Naive thymus-derived CD4-positive, alpha-beta T cell (primary cell): ENCODE measurements around the gene MKS1. TPM values are rescaled to one million over a fixed set of nuclear protein-coding genes. Genes with fewer than 3 reads are reported as not detected.

Experiments
- ATAC-seq: fragments of 150-1000 bp; cut with Tn5 transposase; 2 replicates; pipeline ENCODE4 v1.10.0; 2021; ENCODE audit warnings: mild to moderate bottlenecking, moderate library complexity
- CTCF ChIA-PET: fragments of 350-600 bp; sonication (Branson Sonifier 250); formaldehyde crosslinking; loops from one replicate; lab custom pipeline; 2021; ENCODE audit warnings: antibody characterized with exemption; lab: Charles Lee
- POLR2A ChIA-PET: fragments of 350-600 bp; sonication (Branson Sonifier 250); formaldehyde crosslinking; loops from one replicate; lab custom pipeline; 2021; ENCODE audit warnings: antibody characterized with exemption, inconsistent platforms; lab: Charles Lee
- DNase-seq, 9 donors: peaks; one replicate each; pipeline versions ENCODE4 v3.0.0 to v3.0.0-alpha.2; 2020 to 2022; ENCODE audit warnings: mixed read lengths in 1 of 9
- H3K27ac ChIP-seq: one replicate; pipeline ENCODE4 v1.7.0; 2013; ENCODE audit warnings: mild to moderate bottlenecking, low read depth, low read length, moderate library complexity
- H3K27me3 ChIP-seq, 2 donors: one replicate each; pipeline ENCODE4 v1.7.0; 2013; ENCODE audit warnings: low read length in 2 of 2, mild to moderate bottlenecking in 2 of 2, moderate library complexity in 2 of 2; ENCODE audit not compliant: control insufficient read depth in 2 of 2, insufficient read depth in 2 of 2
- H3K36me3 ChIP-seq, 3 experiments: 1 replicate in 2 of 3; 2 replicates in 1 of 3; pipeline ENCODE4 v1.7.0; 2013; ENCODE audit warnings: low read length in 3 of 3, mild to moderate bottlenecking in 3 of 3, moderate library complexity in 1 of 3; ENCODE audit not compliant: insufficient read depth in 3 of 3, control insufficient read depth in 2 of 3
- H3K4me1 ChIP-seq, 2 donors: one replicate each; pipeline ENCODE4 v1.7.0; 2013; ENCODE audit warnings: low read length in 2 of 2, mild to moderate bottlenecking in 2 of 2, moderate library complexity in 1 of 2; ENCODE audit not compliant: control insufficient read depth in 2 of 2, insufficient read depth in 2 of 2
- H3K4me3 ChIP-seq: 2 replicates; pipeline ENCODE4 v1.7.0; 2013; ENCODE audit warnings: mild to moderate bottlenecking, low read length
- H3K9me3 ChIP-seq, 3 experiments: 1 replicate in 2 of 3; 2 replicates in 1 of 3; pipeline ENCODE4 v1.7.0; 2013; ENCODE audit warnings: low read length in 3 of 3; ENCODE audit not compliant: control insufficient read depth in 2 of 3
- H3K27ac Mint-ChIP-seq, 9 donors: one replicate each; pipeline ENCODE4 v1.8.0; 2020 to 2022; ENCODE audit warnings: mixed read lengths in 9 of 9, mild to moderate bottlenecking in 8 of 9, moderate library complexity in 5 of 9, inconsistent platforms in 2 of 9
- H3K27me3 Mint-ChIP-seq, 5 donors: one replicate each; pipeline ENCODE4 v1.8.0; 2021 to 2022; ENCODE audit warnings: mixed read lengths in 5 of 5, mild to moderate bottlenecking in 1 of 5
- H3K36me3 Mint-ChIP-seq, 5 donors: one replicate each; pipeline ENCODE4 v1.8.0; 2020 to 2022; ENCODE audit warnings: mixed read lengths in 5 of 5, mild to moderate bottlenecking in 3 of 5, inconsistent platforms in 1 of 5
- H3K4me1 Mint-ChIP-seq, 7 donors: one replicate each; pipeline ENCODE4 v1.8.0; 2020 to 2022; ENCODE audit warnings: mixed read lengths in 7 of 7, mild to moderate bottlenecking in 3 of 7, inconsistent platforms in 1 of 7
- H3K4me3 Mint-ChIP-seq, 10 donors: one replicate each; pipeline ENCODE4 v1.8.0; 2020 to 2022; ENCODE audit warnings: mild to moderate bottlenecking in 10 of 10, mixed read lengths in 10 of 10, moderate library complexity in 6 of 10, inconsistent platforms in 2 of 10
- H3K9me3 Mint-ChIP-seq, 11 donors: one replicate each; pipeline ENCODE4 v1.8.0; 2020 to 2022; ENCODE audit warnings: mixed read lengths in 11 of 11, mild to moderate bottlenecking in 4 of 11, inconsistent platforms in 1 of 11, moderate library complexity in 1 of 11
- intact Hi-C, 2 donors: fragments of 100-400 bp; cut with micrococcal nuclease; formaldehyde crosslinking; loops; one replicate each; pipeline ENCODE4 v1.15.1; 2023
- polyA plus RNA-seq, 2 donors: library from polyadenylated mRNA; unstranded; fragments of 300-500 nt; fragmentation: Illumina TruSeq; gene quantifications; one replicate each; pipeline ENCODE4 v1.2.3, GENCODE V29; 2021
- total RNA-seq, 6 experiments: library from RNA in 5 of 6; stranded (reverse) in 5 of 6; gene quantifications; 1 replicate in 5 of 6; 2 replicates in 1 of 6; pipeline ENCODE4 v1.2.3 and lab custom pipeline; 2021 to 2026

Gene MKS1
- total and polyA plus RNA-seq, 7 experiments from 2014 or later = 10.0 to 29.1 (median 14.5) TPM

GRCh38 chr17:58184986-58185761 lies 33.9 kb downstream of the MKS1 start:
- no peak overlapping the region for H3K27ac ChIP-seq
- DNase-seq (no peak), ATAC-seq (peak; percentile 32)
- Mint-ChIP-seq H3K4me3 (no peak overlapping the region), H3K27me3 (peaks cover 0 to 10% (median 6%) of the 10 kb centered on the region in 5 donors), H3K27ac (no peak overlapping the region), H3K36me3 (no peaks in the 10 kb centered on the region), H3K9me3 (no peaks in the 10 kb centered on the region), H3K4me1 (peaks cover 0 to 9% (median 4%) of the 10 kb centered on the region in 7 donors)
- intact Hi-C loops = no loop called here
- H3K4me1 ChIP-seq = no peaks in the 10 kb centered on the region
- no peak overlapping the region for H3K4me3 ChIP-seq
- POLR2A ChIA-PET = no interaction called here
- no peaks in the 10 kb centered on the region for H3K9me3 ChIP-seq
- CTCF ChIA-PET = no interaction called here
- no peaks in the 10 kb centered on the region for H3K27me3 ChIP-seq
- no peaks in the 10 kb centered on the region for H3K36me3 ChIP-seq

GRCh38 chr17:58184308-58184985 lies 34.6 kb downstream of the MKS1 start:
- intact Hi-C loops = no loop called here
- Histone ChIP-seq H3K27ac (no peak overlapping the region), H3K36me3 (no peaks in the 10 kb centered on the region), H3K9me3 (no peaks in the 10 kb centered on the region), H3K4me3 (no peak overlapping the region), H3K27me3 (no peaks in the 10 kb centered on the region), H3K4me1 (no peaks in the 10 kb centered on the region)
- H3K4me3 Mint-ChIP-seq = no peak overlapping the region
- H3K9me3 Mint-ChIP-seq = no peaks in the 10 kb centered on the region
- H3K4me1 Mint-ChIP-seq = peaks cover 0 to 9% (median 3%) of the 10 kb centered on the region in 7 donors
- no peak for DNase-seq
- ChIA-PET CTCF (no interaction called here), POLR2A (no interaction called here)
- no peaks in the 10 kb centered on the region for H3K36me3 Mint-ChIP-seq
- H3K27me3 Mint-ChIP-seq = peaks cover 0 to 9% (median 0%) of the 10 kb centered on the region in 5 donors
- no peak for ATAC-seq
- no peak overlapping the region for H3K27ac Mint-ChIP-seq

- Histone ChIP-seq H3K36me3 (no peaks in the 10 kb centered on the region), H3K27ac (no peak overlapping the region), H3K4me3 (no peak overlapping the region), H3K9me3 (no peaks in the 10 kb centered on the region), H3K4me1 (no peaks in the 10 kb centered on the region), H3K27me3 (no peaks in the 10 kb centered on the region)
- no peak for ATAC-seq
- ChIA-PET CTCF (interaction anchor here (0.5 kb wide), 1 partner anchor 61 kb away, joined by 4 read pairs; no protein-coding TSS in a partner anchor), POLR2A (no interaction called here)
- intact Hi-C loops = no loop called here
- Mint-ChIP-seq H3K27me3 (peaks cover 0 to 9% (median 0%) of the 10 kb centered on the region in 5 donors), H3K4me3 (no peak overlapping the region), H3K9me3 (no peaks in the 10 kb centered on the region), H3K27ac (no peak overlapping the region), H3K4me1 (peaks cover 0 to 9% (median 3%) of the 10 kb centered on the region in 7 donors), H3K36me3 (no peaks in the 10 kb centered on the region)
- no peak for DNase-seq
Observed at GRCh38 chr17:58183514-58183913, 35.5 kb downstream of the MKS1 start.

- DNase-seq = no peak
- no peak overlapping the region for H3K4me3 Mint-ChIP-seq
- H3K27ac Mint-ChIP-seq = no peak overlapping the region
- peaks cover 0 to 9% (median 3%) of the 10 kb centered on the region in 7 donors for H3K4me1 Mint-ChIP-seq
- no peaks in the 10 kb centered on the region for H3K9me3 Mint-ChIP-seq
- ChIA-PET POLR2A (no interaction called here), CTCF (interaction anchor here (0.6 to 1.4 kb wide), 2 partner anchors 10 to 50 kb away, joined by 3 read pairs; no protein-coding TSS in a partner anchor)
- no peak for ATAC-seq
- no peaks in the 10 kb centered on the region for H3K36me3 Mint-ChIP-seq
- H3K36me3 ChIP-seq = no peaks in the 10 kb centered on the region
- H3K4me1 ChIP-seq = no peaks in the 10 kb centered on the region
- H3K27me3 Mint-ChIP-seq = peaks cover 0 to 6% (median 2%) of the 10 kb centered on the region in 5 donors
- intact Hi-C loops = no loop called here
- H3K9me3 ChIP-seq = no peaks in the 10 kb centered on the region
- H3K4me3 ChIP-seq = no peak overlapping the region
- no peak overlapping the region for H3K27ac ChIP-seq
- H3K27me3 ChIP-seq = no peaks in the 10 kb centered on the region
Observed at GRCh38 chr17:58181796-58182195, 37.3 kb downstream of the MKS1 start.

- POLR2A ChIA-PET = no interaction called here
- Histone ChIP-seq H3K4me1 (peaks cover 12% of the 10 kb centered on the region in 2 donors), H3K27ac (no peak overlapping the region), H3K4me3 (no peak overlapping the region), H3K36me3 (no peaks in the 10 kb centered on the region), H3K9me3 (no peaks in the 10 kb centered on the region), H3K27me3 (no peaks in the 10 kb centered on the region)
- DNase-seq (no peak), ATAC-seq (no peak)
- no peaks in the 10 kb centered on the region for H3K36me3 Mint-ChIP-seq
- CTCF ChIA-PET = interaction anchor here (0.5 to 1.6 kb wide), 4 partner anchors 55 to 177 kb away, joined by 3 to 4 read pairs (median 4); no protein-coding TSS in a partner anchor
- intact Hi-C loops = loop anchor here in 1 of 2 donors (1.0 to 10.0 kb wide), 2 partner anchors 56 to 321 kb away; partner anchors contain the start of gene MRPS23
- no peak overlapping the region for H3K4me3 Mint-ChIP-seq
- no peaks in the 10 kb centered on the region for H3K9me3 Mint-ChIP-seq
- H3K27me3 Mint-ChIP-seq = peaks cover 0 to 15% (median 5%) of the 10 kb centered on the region in 5 donors
- H3K27ac Mint-ChIP-seq = no peak overlapping the region
- peaks cover 10 to 16% (median 15%) of the 10 kb centered on the region in 7 donors for H3K4me1 Mint-ChIP-seq
Observed at GRCh38 chr17:58176200-58176599, 42.9 kb downstream of the MKS1 start.

GRCh38 chr17:58174871-58175270 lies 44.2 kb downstream of the MKS1 start:
- Mint-ChIP-seq H3K4me3 (no peak overlapping the region), H3K9me3 (peaks cover 0 to 5% (median 0%) of the 10 kb centered on the region in 11 donors), H3K4me1 (peaks cover 17 to 29% (median 28%) of the 10 kb centered on the region in 7 donors), H3K36me3 (no peaks in the 10 kb centered on the region), H3K27me3 (peaks cover 0 to 15% (median 5%) of the 10 kb centered on the region in 5 donors), H3K27ac (no peak overlapping the region)
- no peaks in the 10 kb centered on the region for H3K36me3 ChIP-seq
- no peak overlapping the region for H3K4me3 ChIP-seq
- no peaks in the 10 kb centered on the region for H3K9me3 ChIP-seq
- no peak for ATAC-seq
- no peaks in the 10 kb centered on the region for H3K27me3 ChIP-seq
- ChIA-PET CTCF (interaction anchor here (1.5 to 6.0 kb wide), 3 partner anchors 52 to 175 kb away, joined by 3 to 83 read pairs (median 4); no protein-coding TSS in a partner anchor), POLR2A (interaction anchor here (0.9 kb wide), 1 partner anchor 38 kb away, joined by 3 read pairs; no protein-coding TSS in a partner anchor)
- DNase-seq = no peak
- H3K4me1 ChIP-seq = peaks cover 23 to 24% of the 10 kb centered on the region in 2 donors
- intact Hi-C loops = loop anchor here (5.0 to 10.0 kb wide), 3 partner anchors 258 to 323 kb away; partner anchors contain the start of gene MRPS23 (in 2 of the 2)
- H3K27ac ChIP-seq = no peak overlapping the region
